NCI-H1436 treated with DMSO at 0.1 percent for 48 hours (cell line): ENCODE results near the gene NOX5.
A peak's percentile ranks its signal among the peaks of the same experiment; 100 is the strongest.
"Not testable (repeated sequence)": the region's sequence is repeated elsewhere in the genome, so short reads cannot be mapped to it uniquely, and the experiment has no call there.

Source experiments
- DNase-seq: peaks from one replicate; lab custom pipeline; 2025; lab: John Stamatoyannopoulos, UW

The NOX5 gene, protein sequence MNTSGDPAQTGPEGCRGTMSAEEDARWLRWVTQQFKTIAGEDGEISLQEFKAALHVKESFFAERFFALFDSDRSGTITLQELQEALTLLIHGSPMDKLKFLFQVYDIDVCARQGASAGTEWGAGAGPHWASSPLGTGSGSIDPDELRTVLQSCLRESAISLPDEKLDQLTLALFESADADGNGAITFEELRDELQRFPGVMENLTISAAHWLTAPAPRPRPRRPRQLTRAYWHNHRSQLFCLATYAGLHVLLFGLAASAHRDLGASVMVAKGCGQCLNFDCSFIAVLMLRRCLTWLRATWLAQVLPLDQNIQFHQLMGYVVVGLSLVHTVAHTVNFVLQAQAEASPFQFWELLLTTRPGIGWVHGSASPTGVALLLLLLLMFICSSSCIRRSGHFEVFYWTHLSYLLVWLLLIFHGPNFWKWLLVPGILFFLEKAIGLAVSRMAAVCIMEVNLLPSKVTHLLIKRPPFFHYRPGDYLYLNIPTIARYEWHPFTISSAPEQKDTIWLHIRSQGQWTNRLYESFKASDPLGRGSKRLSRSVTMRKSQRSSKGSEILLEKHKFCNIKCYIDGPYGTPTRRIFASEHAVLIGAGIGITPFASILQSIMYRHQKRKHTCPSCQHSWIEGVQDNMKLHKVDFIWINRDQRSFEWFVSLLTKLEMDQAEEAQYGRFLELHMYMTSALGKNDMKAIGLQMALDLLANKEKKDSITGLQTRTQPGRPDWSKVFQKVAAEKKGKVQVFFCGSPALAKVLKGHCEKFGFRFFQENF

GRCh38 chr15:69014454-69014853 is at the start of gene NOX5:
TSS of gene NOX5 (plus strand) at chr15:69014695. CDS start at chr15:69014736, 41 bp downstream.
- no peak for DNase-seq

DNA sequence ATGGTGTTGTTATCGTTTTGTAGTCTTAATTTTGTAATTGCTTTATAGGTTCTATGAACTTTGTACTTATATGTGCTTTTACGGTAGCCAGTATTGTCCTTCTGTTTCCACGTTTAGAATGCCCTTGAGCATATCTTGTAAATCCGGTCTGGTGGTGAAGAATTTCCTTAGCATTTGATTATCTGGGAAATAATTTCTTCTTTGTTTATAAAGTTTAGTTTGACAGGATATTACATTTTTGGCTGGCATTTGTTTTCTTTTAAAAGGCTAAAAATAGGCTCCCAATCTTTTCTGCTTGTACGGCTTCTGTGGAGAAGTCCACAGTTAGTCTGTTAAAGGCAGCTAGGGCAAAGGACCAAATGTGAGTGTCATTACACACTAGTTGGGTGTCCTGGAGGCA is 47.5 kb upstream of the NOX5 start:
- DNase-seq = no peak

GRCh38 chr15:68967948-68968347 is 46.5 kb upstream of the NOX5 start:
- no peak for DNase-seq

DNA sequence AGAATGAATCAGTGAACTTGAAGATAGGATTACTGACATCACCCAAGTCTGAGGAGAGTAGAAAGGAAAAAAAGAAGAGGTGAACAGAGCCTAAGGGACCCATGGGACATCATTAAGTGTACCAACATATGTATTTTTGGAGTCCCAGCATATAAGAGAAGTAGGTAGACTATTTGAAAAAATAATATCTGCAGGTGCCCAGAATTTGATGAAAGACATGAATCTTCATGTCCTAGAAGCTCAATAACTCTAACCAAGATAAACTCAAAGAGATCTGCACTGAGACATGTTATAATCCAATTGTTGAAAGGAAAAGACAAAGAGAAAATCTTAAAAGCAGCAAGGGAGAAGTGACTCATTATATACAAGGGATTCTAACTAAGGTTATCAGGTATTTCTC is 45.2 kb upstream of the NOX5 start:
- no peak for DNase-seq

DNA sequence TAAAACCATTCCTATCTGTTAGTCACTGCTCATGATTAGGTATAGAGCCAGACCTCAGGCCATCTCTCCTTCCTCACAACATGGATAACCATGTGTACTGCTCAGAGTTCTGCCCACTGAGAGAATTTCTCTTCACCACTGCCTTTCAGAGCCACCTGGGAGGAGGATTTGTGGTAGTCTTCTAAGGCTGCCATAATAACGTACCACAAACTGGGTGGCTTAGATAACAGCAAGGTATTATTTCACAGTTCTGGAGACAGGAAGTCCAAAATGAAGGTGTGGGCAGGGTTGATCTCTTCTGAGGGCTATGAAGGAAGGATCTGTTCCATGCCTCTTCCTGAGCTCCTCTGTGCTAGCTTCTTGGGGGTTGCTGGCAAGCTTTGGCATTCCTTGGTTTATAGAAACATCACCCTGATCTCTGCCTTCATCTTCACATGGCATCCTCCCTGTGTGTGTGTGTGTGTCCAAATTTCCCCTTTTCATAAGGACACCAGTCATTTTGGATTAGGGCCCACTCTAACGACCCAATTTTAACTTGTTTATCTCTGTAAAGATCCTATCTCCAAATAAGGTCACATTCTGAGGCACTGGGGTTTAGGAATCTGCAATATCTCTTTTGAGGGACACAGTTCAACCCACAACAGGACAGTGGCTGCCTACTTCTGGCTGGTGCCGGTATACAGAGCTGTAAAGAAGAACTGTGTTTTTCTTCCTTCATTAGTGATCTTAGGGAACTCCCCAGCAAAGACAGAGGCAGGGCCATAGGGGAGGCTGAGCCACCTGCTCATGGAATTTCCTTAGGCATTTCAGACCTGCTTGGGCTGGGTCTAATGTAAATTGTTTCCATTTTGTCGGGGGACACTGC is 42.1 kb upstream of the NOX5 start:
- DNase-seq = no peak

DNA sequence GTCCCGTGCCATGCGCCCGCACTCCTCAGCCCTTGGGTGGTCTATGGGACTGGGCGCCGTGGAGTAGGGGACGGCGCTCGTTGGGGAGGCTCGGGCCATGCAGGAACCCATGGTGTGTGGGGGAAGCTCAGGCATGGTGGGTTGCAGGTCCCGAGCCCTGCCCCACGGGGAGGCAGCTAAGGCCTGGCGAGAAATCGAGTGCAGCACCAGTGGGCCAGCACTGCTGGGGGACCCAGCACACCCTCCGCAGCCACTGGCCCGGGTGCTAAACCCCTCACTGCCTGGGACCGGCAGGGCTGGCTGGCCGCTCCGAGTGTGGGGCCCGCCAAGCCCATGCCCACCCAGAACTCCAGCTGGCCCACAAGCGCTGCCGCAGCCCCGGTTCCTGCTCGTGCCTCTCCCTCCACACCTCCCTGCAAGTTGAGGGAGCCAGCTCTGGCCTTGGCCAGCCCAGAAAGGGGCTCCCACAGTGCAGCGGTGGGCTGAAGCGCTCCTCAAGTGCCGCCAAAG is 38.8 kb upstream of the NOX5 start:
- DNase-seq = not testable (repeated sequence)

- not testable (repeated sequence) for DNase-seq
Measured at GRCh38 chr15:68977426-68977825, 37.1 kb upstream of the NOX5 start.

- DNase-seq = no peak
Measured at GRCh38 chr15:68979006-68979405, 35.5 kb upstream of the NOX5 start.

GRCh38 chr15:68979816-68980215 is 34.7 kb upstream of the NOX5 start:
- no peak for DNase-seq

GRCh38 chr15:68980786-68981185 is 33.7 kb upstream of the NOX5 start:
- DNase-seq = no peak

- no peak for DNase-seq
Measured at GRCh38 chr15:68981941-68982340, 32.6 kb upstream of the NOX5 start.

DNA sequence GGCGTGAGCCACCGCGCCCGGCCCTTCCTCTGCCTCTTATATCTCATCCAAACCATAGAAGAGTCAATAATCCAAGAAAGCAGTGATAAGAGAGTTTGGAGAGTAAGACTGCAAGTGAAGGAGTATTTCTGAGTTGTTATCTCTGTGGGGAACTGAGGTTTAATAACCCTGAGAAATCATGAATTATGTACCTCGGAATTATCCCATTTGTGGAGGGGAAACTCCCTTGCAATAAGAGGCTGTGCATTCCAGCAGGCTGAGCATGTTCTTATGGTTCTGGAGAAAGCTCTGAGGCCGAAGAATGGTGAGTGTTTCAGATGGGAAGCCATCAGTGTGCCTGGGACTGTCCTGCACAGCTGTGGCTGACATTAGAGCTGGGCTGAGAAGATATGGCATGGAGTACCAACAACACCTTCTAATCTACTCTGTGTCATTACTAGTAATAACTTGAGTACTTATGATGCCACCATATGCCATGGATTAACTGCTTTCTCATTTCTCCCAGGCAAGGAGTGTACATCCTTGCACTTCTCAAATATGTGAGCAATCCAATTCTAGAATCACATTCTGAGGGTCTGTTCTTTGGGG is 31.4 kb upstream of the NOX5 start:
- no peak for DNase-seq

DNA sequence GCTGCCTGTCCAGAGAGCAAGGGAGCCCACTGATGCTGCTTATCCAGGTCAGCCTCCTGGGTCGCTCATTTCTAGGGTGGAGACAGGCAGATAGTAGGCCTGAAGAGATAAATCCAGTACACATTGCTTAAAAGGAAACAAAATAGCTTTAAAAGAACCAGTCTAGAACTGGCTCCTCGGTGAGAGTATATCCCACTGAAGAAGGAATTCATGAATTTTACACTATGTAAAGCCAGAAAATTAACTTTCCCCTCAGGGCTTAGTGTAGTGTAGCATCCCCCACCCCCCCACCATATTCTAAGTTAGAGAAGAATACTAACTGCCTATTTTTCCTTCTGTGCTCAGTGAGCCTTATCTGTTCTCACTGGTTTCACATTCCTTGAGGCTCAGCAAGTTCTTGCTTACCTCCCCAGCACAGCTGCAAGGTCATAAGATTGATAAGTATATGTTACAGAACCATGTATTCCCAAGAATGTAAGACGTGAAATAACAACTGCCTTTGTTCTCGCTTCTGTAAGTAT is 30.5 kb upstream of the NOX5 start:
- no peak for DNase-seq

- DNase-seq = no peak
Measured at GRCh38 chr15:68984586-68984985, 29.9 kb upstream of the NOX5 start.

- DNase-seq = no peak
Measured at GRCh38 chr15:68985361-68985891, 29.1 kb upstream of the NOX5 start.

DNA sequence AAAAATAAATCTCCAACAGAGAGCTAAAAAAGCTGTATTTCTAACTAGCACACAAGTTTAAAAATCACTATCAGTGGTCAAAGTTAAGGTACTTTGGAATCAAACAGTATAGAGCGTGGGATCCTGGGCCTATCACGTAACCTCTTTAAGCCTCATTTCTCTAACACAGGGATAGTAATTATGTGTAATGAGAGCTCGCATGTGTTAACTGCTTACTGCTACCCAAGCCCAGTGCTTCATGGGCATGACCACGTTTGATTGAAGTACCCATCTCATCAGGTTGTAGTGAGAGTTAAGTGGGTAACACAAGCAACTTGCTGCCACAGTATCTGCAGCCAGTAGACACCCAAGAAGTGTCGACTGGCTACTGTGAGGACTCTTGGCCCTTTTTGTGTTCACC is 28.2 kb upstream of the NOX5 start:
- peak; percentile 69 for DNase-seq

DNA sequence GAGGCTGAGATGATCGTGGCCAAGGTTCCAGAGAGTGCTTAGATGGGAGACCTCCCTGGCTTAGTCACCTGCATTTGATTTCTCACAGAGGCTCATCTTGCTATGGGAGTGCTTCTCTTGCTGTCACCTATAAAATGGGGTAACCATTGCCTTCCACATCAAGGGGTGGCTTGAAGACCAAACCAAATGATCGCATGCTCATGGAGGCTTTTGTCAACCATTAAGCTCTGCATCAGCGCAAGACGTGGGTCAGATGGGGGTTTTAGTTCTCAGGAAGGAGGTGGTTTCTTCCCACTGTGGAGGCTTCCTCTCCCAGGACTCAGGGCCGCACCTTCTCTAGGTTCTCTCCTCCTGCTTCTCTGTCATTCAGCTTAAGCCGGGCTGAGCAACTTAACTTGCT is 27.4 kb upstream of the NOX5 start:
- DNase-seq = no peak

- DNase-seq = no peak
Measured at GRCh38 chr15:68987676-68988075, 26.8 kb upstream of the NOX5 start.

- DNase-seq = no peak
Measured at GRCh38 chr15:68989541-68990230, 24.8 kb upstream of the NOX5 start.

DNA sequence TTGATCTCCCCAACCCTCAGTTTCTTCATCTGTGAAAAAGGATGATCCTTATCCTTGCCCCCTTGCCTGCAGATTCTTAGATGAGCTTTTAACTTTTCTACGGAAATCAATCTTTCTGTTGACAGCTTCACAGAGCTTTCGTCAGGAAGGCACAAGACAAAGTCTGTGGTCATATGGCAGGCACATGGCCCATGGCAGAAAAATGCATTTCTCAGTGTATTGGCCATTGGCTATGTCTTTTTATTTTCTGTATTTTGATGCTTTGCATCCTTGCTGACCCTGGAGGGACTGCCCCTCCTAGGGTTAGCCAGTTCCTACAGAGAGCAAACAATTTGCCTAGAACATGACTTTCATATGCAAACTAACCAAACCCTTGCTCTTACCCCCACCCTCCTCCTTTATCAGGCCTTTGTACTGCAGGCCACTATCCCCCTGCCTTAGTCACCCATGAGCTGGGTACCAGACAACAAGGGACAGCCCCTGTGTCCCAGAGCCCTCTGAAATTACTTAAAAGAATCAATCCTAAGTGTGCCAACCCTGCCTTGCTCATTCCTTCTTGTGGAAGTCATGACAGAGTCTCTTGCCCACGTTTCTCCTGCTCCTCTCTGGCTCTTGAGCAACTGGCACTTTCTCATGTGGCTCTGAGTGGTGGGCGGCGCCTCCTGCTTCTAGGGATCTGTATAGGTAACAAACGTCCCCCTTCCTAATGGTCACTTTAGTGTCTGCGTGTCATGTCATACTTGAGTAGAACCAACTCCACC is 24.1 kb upstream of the NOX5 start:
- no peak for DNase-seq
